HAP-1 (cell line): ENCODE data around the gene ZNF611.
"Not testable (repeated sequence)": the region's sequence is repeated elsewhere in the genome, so short reads cannot be mapped to it uniquely, and the experiment has no call there.

Source experiments
- DNase-seq, 2 experiments: peaks; one replicate each; pipeline ENCODE4 v3.0.0-alpha.2; 2016 to 2020; ENCODE audit warnings: low spot score in 2 of 2
- H3K27me3 ChIP-seq: fragments of 250-450 bp; sonication (Bioruptor Pico); 2 replicates; pipeline ENCODE4 v1.5.1; 2020; ENCODE audit warnings: low read depth, mild to moderate bottlenecking, moderate library complexity
- H3K36me3 ChIP-seq: fragments of 250-450 bp; sonication (Bioruptor Pico); replicated peaks from 2 replicates; pipeline ENCODE4 v1.5.1; 2020; ENCODE audit warnings: mild to moderate bottlenecking
- H3K4me1 ChIP-seq: fragments of 250-450 bp; sonication (Bioruptor Pico); 2 replicates; pipeline ENCODE4 v1.5.1; 2020; ENCODE audit warnings: mild to moderate bottlenecking
- H3K4me3 ChIP-seq: fragments of 250-450 bp; sonication (Bioruptor Pico); 2 replicates; pipeline ENCODE4 v1.5.1; 2020; ENCODE audit warnings: mild to moderate bottlenecking, moderate library complexity
- H3K9me3 ChIP-seq: fragments of 250-450 bp; sonication (Bioruptor Pico); 2 replicates; pipeline ENCODE4 v1.5.1; 2020; ENCODE audit warnings: mild to moderate bottlenecking, moderate library complexity
- in situ Hi-C: fragments of 300-500 bp; cut with MboI; formaldehyde crosslinking; loops from 3 replicates; pipeline ENCODE4 v1.14.3; 2020; ENCODE audit warnings: low sequenced_read_pairs, inconsistent platforms, mixed read lengths

ZNF611 gene

DNA sequence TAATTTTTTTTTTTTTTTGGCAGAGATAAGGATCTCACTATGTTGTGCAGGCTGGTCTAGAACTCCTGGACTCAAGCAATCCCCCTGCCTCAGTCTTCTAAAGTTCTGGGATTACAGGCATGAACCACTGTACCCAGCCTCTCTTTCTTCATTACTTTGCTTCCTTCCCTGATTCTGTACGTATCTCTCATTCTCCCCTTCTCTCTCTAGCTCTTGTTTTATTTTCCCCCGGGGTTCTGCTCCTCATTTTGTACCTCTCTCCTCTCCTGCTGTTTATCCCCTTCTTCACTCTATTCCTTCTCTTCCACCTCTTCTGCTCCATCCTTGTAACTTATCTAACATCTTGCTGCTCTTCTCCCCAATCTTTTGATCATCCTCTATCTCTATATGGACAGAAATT, 46.5 kb downstream of the ZNF611 start:
- 0 out of 2 replicates have a peak, but pooled peaks cover 6% of the 10 kb centered on the region for H3K9me3 ChIP-seq
- no peaks in the 10 kb centered on the region for H3K27me3 ChIP-seq
- H3K36me3 ChIP-seq, result no peaks in the 10 kb centered on the region
- in situ Hi-C loops, result loop anchor here (25.0 kb wide), 1 partner anchor 674 kb away; the partner anchor contains the start of gene ZNF525
- peak overlapping the region; percentile 48 for H3K4me3 ChIP-seq
- no peaks in the 10 kb centered on the region; the same call in 1 of the 2 replicates for H3K4me1 ChIP-seq
- no peak for DNase-seq

DNA sequence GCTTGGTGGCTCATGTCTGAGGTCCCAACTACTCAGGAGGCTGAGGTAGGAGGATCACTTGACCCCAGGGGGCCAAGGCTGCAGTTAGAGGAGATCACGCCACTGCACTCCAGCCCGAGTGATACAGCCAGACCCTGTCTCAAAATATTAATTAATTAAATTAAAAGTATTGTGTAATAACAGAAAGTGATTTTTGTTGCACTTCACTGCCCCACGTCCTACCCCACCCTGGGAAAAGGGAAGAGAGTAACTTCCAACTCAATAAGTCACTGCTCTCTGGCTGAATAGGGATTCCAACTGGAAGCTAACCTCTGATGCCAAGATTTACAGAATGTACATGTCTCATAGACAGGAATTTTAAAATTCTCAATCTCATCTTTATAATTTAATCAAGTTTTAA, 47.2 kb downstream of the ZNF611 start:
- no peak for DNase-seq
- Histone ChIP-seq H3K27me3 (no peaks in the 10 kb centered on the region), H3K4me3 (no peak overlapping the region), H3K4me1 (no peaks in the 10 kb centered on the region; the same call in 1 of the 2 replicates), H3K9me3 (0 out of 2 replicates have a peak, but pooled peaks cover 6% of the 10 kb centered on the region), H3K36me3 (no peaks in the 10 kb centered on the region)
- in situ Hi-C loops, result loop anchor here (25.0 kb wide), 1 partner anchor 675 kb away; the partner anchor contains the start of gene ZNF525

DNA sequence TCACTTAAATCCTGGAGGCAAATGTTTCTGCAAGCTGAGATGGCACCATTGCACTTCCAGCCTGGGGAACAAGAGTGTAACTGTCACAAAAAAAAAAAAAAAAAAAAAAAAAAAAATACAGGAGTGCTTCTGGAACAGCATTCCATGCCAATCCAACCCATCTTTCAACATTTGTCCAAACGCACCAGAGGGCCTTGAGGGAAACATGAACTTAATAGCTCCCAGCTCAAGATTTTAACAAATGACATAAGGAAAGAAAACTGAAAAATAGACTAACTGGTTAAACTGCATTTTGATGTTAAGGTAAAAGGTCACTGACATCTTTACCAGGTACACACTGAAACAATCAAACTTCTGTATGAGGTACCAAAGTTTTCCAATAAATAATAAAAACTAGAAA, 49.0 kb downstream of the ZNF611 start:
- no peak for DNase-seq
- no peak overlapping the region for H3K4me3 ChIP-seq
- H3K9me3 ChIP-seq, result 0 out of 2 replicates have a peak, but pooled peaks cover under 1% of the 10 kb centered on the region
- H3K27me3 ChIP-seq, result no peaks in the 10 kb centered on the region
- no peaks in the 10 kb centered on the region for H3K36me3 ChIP-seq
- in situ Hi-C loops, result loop anchor here (25.0 kb wide), 1 partner anchor 676 kb away; the partner anchor contains the start of gene ZNF525
- no peaks in the 10 kb centered on the region; the same call in 1 of the 2 replicates for H3K4me1 ChIP-seq

DNA sequence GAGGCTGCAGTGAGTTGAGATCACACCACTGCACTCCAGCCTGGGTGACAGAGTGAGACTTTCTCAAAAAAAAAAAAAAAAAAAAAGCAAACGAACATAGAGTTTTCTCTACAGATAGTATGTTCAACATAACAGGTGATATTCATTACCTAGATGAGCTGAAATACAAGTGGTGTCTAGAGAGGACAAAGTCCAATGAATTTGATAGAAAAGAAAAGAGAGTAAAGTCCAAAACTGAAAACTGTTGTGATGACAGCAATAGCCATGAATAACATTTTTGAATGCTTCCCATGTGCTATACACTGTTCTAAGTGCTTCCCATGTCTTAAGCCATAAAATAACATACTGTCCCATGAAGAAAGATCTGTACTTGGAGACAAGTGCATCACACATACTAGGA, 53.6 kb downstream of the ZNF611 start:
- not testable (repeated sequence) for H3K4me1 ChIP-seq, H3K9me3 ChIP-seq, H3K4me3 ChIP-seq, H3K27me3 ChIP-seq, H3K36me3 ChIP-seq, DNase-seq
- in situ Hi-C loops, result loop anchor here (25.0 kb wide), 1 partner anchor 681 kb away; the partner anchor contains the start of gene ZNF525

DNA sequence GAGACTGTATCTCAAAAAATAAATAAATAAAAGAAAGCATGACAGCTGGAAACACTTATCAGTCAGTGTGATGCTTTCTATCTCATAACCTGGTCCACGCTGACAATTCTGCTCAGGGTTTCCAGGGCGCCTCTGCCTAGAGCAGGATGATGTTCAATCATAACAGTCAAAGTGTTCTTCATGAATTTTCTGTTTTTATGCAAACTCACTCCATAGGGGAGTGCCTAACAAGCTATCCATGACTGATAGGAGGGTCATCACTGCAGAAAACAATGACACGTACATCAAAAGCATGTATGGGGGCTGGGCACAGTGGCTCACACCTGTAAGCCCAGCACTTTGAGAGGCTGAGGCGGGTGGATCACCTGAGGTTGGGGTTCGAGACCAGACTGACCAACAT, 55.2 kb downstream of the ZNF611 start:
- H3K9me3 ChIP-seq, result no peaks in the 10 kb centered on the region
- no peaks in the 10 kb centered on the region for H3K4me1 ChIP-seq
- no peaks in the 10 kb centered on the region for H3K27me3 ChIP-seq
- H3K4me3 ChIP-seq, result no peak overlapping the region
- no peak for DNase-seq
- no peaks in the 10 kb centered on the region for H3K36me3 ChIP-seq
- in situ Hi-C loops, result loop anchor here (25.0 kb wide), 1 partner anchor 683 kb away; the partner anchor contains the start of gene ZNF525

DNA sequence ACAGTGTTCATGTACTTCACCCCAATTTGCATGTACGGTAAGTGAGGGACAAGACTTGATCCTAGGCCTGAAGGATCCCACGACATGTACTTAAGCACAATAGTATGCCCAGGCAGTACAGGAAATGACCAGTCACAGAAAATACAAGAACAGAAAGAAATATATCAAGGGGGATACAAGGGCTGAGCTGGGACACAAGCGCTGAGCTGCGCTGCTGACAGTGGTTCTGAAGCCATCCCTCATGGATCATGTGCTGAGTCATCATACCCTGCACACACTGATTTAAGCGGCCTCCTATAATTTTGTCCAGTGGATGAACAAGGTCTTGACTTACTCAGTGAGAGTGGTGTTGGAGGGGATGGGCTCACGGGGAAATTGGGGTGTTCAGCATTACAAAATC, 59.6 kb downstream of the ZNF611 start:
- in situ Hi-C loops, result loop anchor here (25.0 kb wide), 1 partner anchor 687 kb away; the partner anchor contains the start of gene ZNF525

DNA sequence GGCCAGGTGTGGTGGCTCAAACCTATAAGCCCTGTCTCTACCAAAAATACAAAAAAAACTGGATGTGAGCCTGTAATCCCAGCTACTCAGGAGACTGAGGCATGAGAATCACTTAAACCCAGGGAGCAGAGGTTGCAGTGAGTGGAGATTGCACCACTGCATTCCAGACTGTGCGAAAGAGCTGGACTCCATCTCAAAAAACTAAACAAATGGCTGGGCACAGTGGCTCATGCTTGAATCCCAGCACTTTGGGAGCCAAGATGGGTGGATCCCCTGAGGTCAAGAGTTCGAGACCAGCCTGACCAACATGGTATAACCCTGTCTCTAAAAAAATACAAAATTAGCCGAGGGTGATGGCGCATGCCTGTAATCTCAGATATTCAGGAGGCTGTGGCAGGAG, 61.8 kb downstream of the ZNF611 start:
- in situ Hi-C loops, result no loop called here
- Histone ChIP-seq H3K27me3 (no peaks in the 10 kb centered on the region), H3K36me3 (0 out of 2 replicates have a peak, but pooled peaks cover 6% of the 10 kb centered on the region), H3K4me3 (no peak overlapping the region), H3K4me1 (peaks cover 13% of the 10 kb centered on the region), H3K9me3 (no peaks in the 10 kb centered on the region)
- no peak for DNase-seq

More for the DNA sequence above, 59.6 kb downstream of the ZNF611 start:
- H3K36me3 ChIP-seq, H3K4me1 ChIP-seq, DNase-seq, H3K9me3 ChIP-seq, H3K27me3 ChIP-seq, H3K4me3 ChIP-seq: not testable (repeated sequence)

DNA sequence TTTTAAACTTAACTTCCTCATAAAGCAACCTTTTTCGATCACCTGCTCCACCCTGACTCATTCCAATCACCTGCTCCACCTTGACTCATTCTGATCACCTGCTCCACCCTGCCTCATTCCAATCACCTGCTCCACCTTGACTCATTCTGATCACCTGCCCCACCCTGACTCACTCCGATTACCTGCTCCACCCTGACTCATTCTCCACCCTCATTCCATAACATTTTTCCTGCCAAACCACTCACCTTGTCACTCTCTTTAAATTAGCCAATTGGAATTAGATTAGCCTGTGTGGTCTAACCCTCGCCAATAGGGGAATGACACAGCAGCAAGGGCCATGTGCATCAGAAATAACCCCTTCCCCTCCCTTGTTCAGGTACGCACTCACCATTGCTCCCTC, 64.8 kb downstream of the ZNF611 start:
- H3K9me3 ChIP-seq, result no peaks in the 10 kb centered on the region
- no peaks in the 10 kb centered on the region for H3K27me3 ChIP-seq
- peaks cover 6% of the 10 kb centered on the region; the same call in 1 of the 2 replicates for H3K36me3 ChIP-seq
- no peak for DNase-seq
- H3K4me3 ChIP-seq, result no peak overlapping the region
- in situ Hi-C loops, result no loop called here
- H3K4me1 ChIP-seq, result peaks cover 13% of the 10 kb centered on the region

DNA sequence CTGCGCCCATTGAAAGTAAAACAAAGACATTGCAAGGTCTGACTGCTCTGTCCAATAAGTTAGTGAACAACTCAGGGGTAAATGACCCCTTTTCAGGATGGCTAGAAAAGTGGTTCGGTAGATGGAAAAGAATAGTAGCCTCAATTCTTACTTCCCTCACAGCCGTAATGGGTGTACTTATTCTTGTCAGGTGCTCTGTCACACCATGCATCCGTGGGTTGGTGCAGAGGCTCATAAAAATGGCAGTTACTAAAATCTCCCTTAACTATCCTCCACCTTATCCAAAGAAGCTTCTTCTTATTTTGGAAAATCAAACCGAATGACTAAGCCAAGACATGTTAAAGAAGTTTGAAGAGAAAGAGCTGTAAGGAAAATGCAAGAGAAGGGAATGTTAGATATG, 65.3 kb downstream of the ZNF611 start:
- Histone ChIP-seq H3K36me3 (peaks cover 6% of the 10 kb centered on the region; the same call in 1 of the 2 replicates), H3K4me1 (peaks cover 13% of the 10 kb centered on the region), H3K27me3 (no peaks in the 10 kb centered on the region), H3K9me3 (no peaks in the 10 kb centered on the region), H3K4me3 (no peak overlapping the region)
- DNase-seq, result no peak
- in situ Hi-C loops, result no loop called here

DNA sequence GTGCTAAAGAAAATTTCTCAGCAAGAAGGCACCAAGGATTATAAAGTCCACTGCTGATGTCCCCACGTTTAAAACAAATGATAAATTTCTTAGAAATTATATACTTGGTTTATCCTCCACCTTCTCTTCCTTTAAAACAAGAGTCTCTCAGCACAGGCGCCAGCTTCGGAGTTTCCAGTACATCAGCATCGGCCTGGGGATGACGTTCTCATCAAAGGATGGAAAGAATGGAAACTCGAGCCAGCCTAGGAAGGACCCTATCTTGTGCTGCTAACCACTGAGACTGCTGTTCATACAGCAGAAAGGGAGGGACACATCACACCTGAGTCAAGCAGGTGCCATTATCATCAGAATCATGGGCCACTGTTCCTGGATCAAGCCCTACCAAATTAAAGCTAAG, 66.9 kb downstream of the ZNF611 start:
- Histone ChIP-seq H3K27me3 (no peaks in the 10 kb centered on the region), H3K9me3 (no peaks in the 10 kb centered on the region), H3K36me3 (peaks cover 6% of the 10 kb centered on the region; the same call in 1 of the 2 replicates), H3K4me1 (peaks cover 13% of the 10 kb centered on the region), H3K4me3 (no peak overlapping the region)
- in situ Hi-C loops, result no loop called here
- no peak for DNase-seq

DNA sequence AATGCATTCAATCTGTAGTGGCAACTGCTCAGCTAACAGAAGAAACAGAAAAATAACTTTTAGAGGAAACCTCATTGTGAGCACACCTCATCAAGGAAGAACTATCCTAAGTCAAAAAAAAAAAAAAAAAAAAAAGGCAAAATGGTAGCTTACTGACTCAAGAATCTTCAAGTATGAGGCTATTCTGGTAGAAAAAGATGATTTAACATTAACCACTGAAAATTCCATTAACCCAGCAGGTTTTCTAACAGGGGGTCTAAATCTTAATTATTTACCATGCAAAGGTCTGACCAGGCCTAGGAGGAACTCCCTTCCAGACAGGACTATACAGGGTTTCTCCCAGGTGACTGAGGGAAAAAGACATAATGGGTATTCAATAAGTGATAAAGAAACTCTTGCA, 68.3 kb downstream of the ZNF611 start:
- no peak for DNase-seq
- Histone ChIP-seq H3K9me3 (no peaks in the 10 kb centered on the region), H3K27me3 (no peaks in the 10 kb centered on the region), H3K4me3 (no peak overlapping the region), H3K4me1 (peaks cover 13% of the 10 kb centered on the region), H3K36me3 (peaks cover 6% of the 10 kb centered on the region; the same call in 1 of the 2 replicates)
- in situ Hi-C loops, result no loop called here

DNA sequence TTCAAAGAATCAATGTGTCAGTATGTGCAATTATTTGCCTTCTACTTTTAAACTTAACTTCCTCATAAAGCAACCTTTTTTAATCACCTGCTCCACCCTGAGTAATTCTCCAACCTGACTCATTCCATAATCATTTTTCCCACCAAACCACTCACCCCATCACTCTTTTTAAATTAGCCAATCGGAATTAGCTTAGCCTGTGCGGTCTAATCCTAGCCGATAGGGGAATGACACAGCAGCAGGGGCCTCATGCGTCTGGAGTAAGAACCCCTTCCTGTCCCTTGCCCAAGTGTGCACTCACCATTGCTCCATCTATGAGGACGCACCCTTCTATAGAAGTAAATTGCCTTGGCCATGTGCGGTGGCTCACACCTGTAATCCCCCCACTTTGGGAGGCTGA, 69.3 kb downstream of the ZNF611 start:
- H3K27me3 ChIP-seq, result no peaks in the 10 kb centered on the region

DNA sequence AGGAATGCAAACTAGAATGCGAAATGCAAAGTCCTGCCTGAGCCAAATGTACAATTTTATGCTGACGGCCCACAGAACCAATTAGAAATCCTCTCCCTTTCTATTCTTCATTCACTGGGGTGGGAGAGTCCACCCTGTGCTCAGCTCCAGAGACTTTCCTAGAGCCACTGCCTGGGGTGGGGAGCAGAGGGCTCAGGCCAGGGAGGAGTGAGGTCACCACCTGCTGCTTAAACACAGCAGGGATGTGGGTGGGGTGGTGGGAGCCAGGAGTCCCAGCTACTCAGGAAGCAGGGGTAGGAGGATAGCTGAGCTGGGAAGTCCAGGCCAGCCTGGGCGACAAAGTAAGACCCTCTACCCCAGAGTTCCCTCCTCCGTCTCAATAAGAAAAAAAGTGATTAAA, 69.8 kb downstream of the ZNF611 start:
- no peaks in the 10 kb centered on the region for H3K9me3 ChIP-seq
- no peak overlapping the region for H3K4me3 ChIP-seq
- in situ Hi-C loops, result no loop called here
- peaks cover 13% of the 10 kb centered on the region for H3K4me1 ChIP-seq
- H3K36me3 ChIP-seq, result peaks cover 5% of the 10 kb centered on the region
- DNase-seq, result no peak
- no peaks in the 10 kb centered on the region for H3K27me3 ChIP-seq

More for the DNA sequence above, 69.3 kb downstream of the ZNF611 start:
- H3K4me1 ChIP-seq, result peaks cover 13% of the 10 kb centered on the region
- H3K9me3 ChIP-seq, result no peaks in the 10 kb centered on the region
- no peak overlapping the region for H3K4me3 ChIP-seq
- DNase-seq, result no peak
- H3K36me3 ChIP-seq, result peaks cover 2% of the 10 kb centered on the region
- in situ Hi-C loops, result no loop called here

DNA sequence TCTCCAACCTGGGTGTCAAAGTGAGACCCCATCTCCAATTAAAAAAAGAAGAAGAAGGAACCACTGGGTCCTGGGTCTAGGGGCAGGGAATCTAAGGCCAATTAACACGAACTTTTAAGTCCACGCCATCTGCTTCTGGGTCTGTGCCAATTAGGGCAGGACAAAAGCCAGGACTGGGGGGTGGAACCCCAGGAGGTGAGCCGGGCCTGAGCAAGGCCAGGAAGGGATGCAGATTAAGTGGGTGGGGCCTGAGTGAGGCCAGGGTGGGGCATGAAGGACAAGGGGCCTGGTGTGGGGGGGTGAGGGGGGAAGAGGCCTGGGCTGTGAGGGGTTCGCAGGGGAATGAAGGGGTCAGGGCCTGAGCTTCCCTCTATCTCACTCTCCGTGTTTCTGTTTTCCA, 70.4 kb downstream of the ZNF611 start:
- peaks cover 7% of the 10 kb centered on the region for H3K36me3 ChIP-seq
- peaks cover 13% of the 10 kb centered on the region for H3K4me1 ChIP-seq
- no peak for DNase-seq
- H3K4me3 ChIP-seq, result no peak overlapping the region
- no peaks in the 10 kb centered on the region for H3K9me3 ChIP-seq
- H3K27me3 ChIP-seq, result no peaks in the 10 kb centered on the region
- in situ Hi-C loops, result no loop called here

DNA sequence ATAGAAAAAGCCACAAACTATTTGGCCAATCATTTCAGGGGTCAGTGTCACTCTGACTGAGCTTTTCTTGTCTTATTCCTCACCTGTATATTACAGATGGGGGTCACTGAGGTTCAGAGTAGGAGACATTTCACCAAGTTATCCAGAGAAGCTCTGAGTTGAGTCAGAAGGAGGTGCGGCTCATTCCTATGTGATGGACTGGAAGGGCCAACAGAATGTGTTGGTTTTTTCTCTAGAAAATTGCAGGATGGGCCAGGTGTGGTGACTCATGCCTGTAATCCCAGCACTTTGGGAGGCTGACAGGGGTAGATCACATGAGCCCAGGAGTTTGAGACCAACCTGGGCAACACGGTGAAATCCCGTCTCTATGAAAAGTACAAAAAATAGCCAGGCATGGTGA, 72.2 kb downstream of the ZNF611 start:
- DNase-seq, result no peak
- no peaks in the 10 kb centered on the region for H3K4me1 ChIP-seq
- peaks cover 20% of the 10 kb centered on the region for H3K36me3 ChIP-seq
- in situ Hi-C loops, result no loop called here
- no peaks in the 10 kb centered on the region for H3K9me3 ChIP-seq
- no peak overlapping the region for H3K4me3 ChIP-seq
- no peaks in the 10 kb centered on the region for H3K27me3 ChIP-seq
